Activated CD4-positive, alpha-beta T cell treated with anti-CD3 and anti-CD28 coated beads, Interleukin-2, amount 10 ng/mL, durations not matched to agents 24 days and 14 days (primary cell): Measurements from ENCODE around the gene RIMOC1. TPM values are rescaled to one million over a fixed set of nuclear protein-coding genes. Genes with fewer than 3 reads are reported as not detected.

Experiments used
- DNase-seq: peaks from one replicate; pipeline ENCODE4 v3.0.0; 2022
- H3K27ac Mint-ChIP-seq: one replicate; pipeline ENCODE4 v1.8.0; 2022; ENCODE audit warnings: mild to moderate bottlenecking, mixed read lengths
- H3K27me3 Mint-ChIP-seq: one replicate; pipeline ENCODE4 v1.8.0; 2022; ENCODE audit warnings: mixed read lengths
- H3K36me3 Mint-ChIP-seq: one replicate; pipeline ENCODE4 v1.8.0; 2022; ENCODE audit warnings: low read depth, mild to moderate bottlenecking, mixed read lengths
- H3K4me1 Mint-ChIP-seq: one replicate; pipeline ENCODE4 v1.8.0; 2021; ENCODE audit warnings: mixed read lengths
- H3K4me3 Mint-ChIP-seq: one replicate; pipeline ENCODE4 v1.8.0; 2022; ENCODE audit warnings: mild to moderate bottlenecking, moderate library complexity, mixed read lengths
- H3K9me3 Mint-ChIP-seq: one replicate; pipeline ENCODE4 v1.8.0; 2021; ENCODE audit warnings: mixed read lengths
- intact Hi-C: fragments of 100-400 bp; cut with micrococcal nuclease; formaldehyde crosslinking; loops from one replicate; pipeline ENCODE4 v1.15.1; 2023
- total RNA-seq: library from RNA; stranded (reverse); gene quantifications from 2 replicates; pipeline ENCODE4 v1.2.3, GENCODE V29; 2022

Gene RIMOC1
- 29.6 and 31.7 TPM in 2 replicates for total RNA-seq

GRCh38 chr5:41903892-41904799 lies at the start of gene RIMOC1:
Gene RIMOC1, plus strand, starts transcription at chr5:41904344. Its CDS starts 24 bp downstream, at chr5:41904368.
- H3K36me3 Mint-ChIP-seq, result peaks cover 17% of the 10 kb centered on the region
- peaks cover 9% of the 10 kb centered on the region for H3K27me3 Mint-ChIP-seq
- DNase-seq, result peak; percentile 100
- intact Hi-C loops, result loop anchor here (1.0 to 10.0 kb wide), 5 partner anchors 21 to 1149 kb away; partner anchors contain the start of genes FBXO4, OXCT1, RPL37 and TTC33
- peak within 1 kb of the TSS; percentile 92 for H3K4me3 Mint-ChIP-seq
- H3K9me3 Mint-ChIP-seq, result peaks cover 3% of the 10 kb centered on the region
- peaks cover 43% of the 10 kb centered on the region for H3K4me1 Mint-ChIP-seq
- peak within 1 kb of the TSS; percentile 96 for H3K27ac Mint-ChIP-seq

- peaks cover 12% of the 10 kb centered on the region for H3K4me1 Mint-ChIP-seq
- peak; percentile 91 for DNase-seq
- H3K27ac Mint-ChIP-seq, result peak overlapping the region; percentile 6
- H3K27me3 Mint-ChIP-seq, result no peaks in the 10 kb centered on the region
- H3K36me3 Mint-ChIP-seq, result peaks cover 42% of the 10 kb centered on the region
- no peak overlapping the region for H3K4me3 Mint-ChIP-seq
- H3K9me3 Mint-ChIP-seq, result no peaks in the 10 kb centered on the region
- intact Hi-C loops, result loop anchor here (1.0 to 10.0 kb wide), 7 partner anchors 13 to 908 kb away; partner anchors contain the start of genes FBXO4, OXCT1 and RIMOC1
These were observed 47.3 kb upstream of the RIMOC1 start for GRCh38 chr5:41856644-41857491.

- intact Hi-C loops, result loop anchor here (5.0 to 10.0 kb wide), 3 partner anchors 149 to 907 kb away; no protein-coding TSS in a partner anchor
- Mint-ChIP-seq H3K9me3 (no peaks in the 10 kb centered on the region), H3K27me3 (no peaks in the 10 kb centered on the region), H3K4me3 (no peak overlapping the region), H3K4me1 (peaks cover 11% of the 10 kb centered on the region), H3K27ac (no peak overlapping the region), H3K36me3 (peaks cover 37% of the 10 kb centered on the region)
- no peak for DNase-seq
These were observed 46.2 kb upstream of the RIMOC1 start for GRCh38 chr5:41857989-41858388.

- Mint-ChIP-seq H3K9me3 (no peaks in the 10 kb centered on the region), H3K27me3 (no peaks in the 10 kb centered on the region), H3K36me3 (peaks cover 33% of the 10 kb centered on the region), H3K27ac (peak overlapping the region; percentile 49), H3K4me3 (peak overlapping the region; percentile 13), H3K4me1 (peaks cover 18% of the 10 kb centered on the region)
- DNase-seq, result no peak
- intact Hi-C loops, result loop anchor here (5.0 to 10.0 kb wide), 3 partner anchors 148 to 906 kb away; no protein-coding TSS in a partner anchor
These were observed 45.3 kb upstream of the RIMOC1 start for GRCh38 chr5:41858890-41859289.

GRCh38 chr5:41863871-41864486 lies 40.2 kb upstream of the RIMOC1 start:
- Mint-ChIP-seq H3K4me3 (peak overlapping the region; percentile 27), H3K9me3 (no peaks in the 10 kb centered on the region), H3K4me1 (peaks cover 52% of the 10 kb centered on the region), H3K36me3 (peaks cover 45% of the 10 kb centered on the region), H3K27ac (peak overlapping the region; percentile 48), H3K27me3 (no peaks in the 10 kb centered on the region)
- intact Hi-C loops, result no loop called here
- no peak for DNase-seq

- Mint-ChIP-seq H3K4me1 (peaks cover 48% of the 10 kb centered on the region), H3K9me3 (no peaks in the 10 kb centered on the region), H3K4me3 (peak overlapping the region; percentile 92), H3K27ac (peak overlapping the region; percentile 85), H3K36me3 (peaks cover 23% of the 10 kb centered on the region), H3K27me3 (no peaks in the 10 kb centered on the region)
- DNase-seq, result no peak
- intact Hi-C loops, result no loop called here
These were observed 34.9 kb upstream of the RIMOC1 start for GRCh38 chr5:41869151-41869723.

GRCh38 chr5:41869724-41870626 lies 34.2 kb upstream of the RIMOC1 start, which contains the start of gene OXCT1:
Gene OXCT1, minus strand, starts transcription at chr5:41870425. Its CDS starts 67 bp downstream, at chr5:41870358.
- no peaks in the 10 kb centered on the region for H3K27me3 Mint-ChIP-seq
- H3K36me3 Mint-ChIP-seq, result peaks cover 23% of the 10 kb centered on the region
- peak within 1 kb of the TSS; percentile 92 for H3K4me3 Mint-ChIP-seq
- H3K9me3 Mint-ChIP-seq, result no peaks in the 10 kb centered on the region
- H3K27ac Mint-ChIP-seq, result peak within 1 kb of the TSS; percentile 85
- intact Hi-C loops, result loop anchor here (1.0 to 2.0 kb wide), 4 partner anchors 14 to 55 kb away; partner anchors contain the start of genes FBXO4 and RIMOC1
- peaks cover 48% of the 10 kb centered on the region for H3K4me1 Mint-ChIP-seq
- peak; percentile 98 for DNase-seq

DNA sequence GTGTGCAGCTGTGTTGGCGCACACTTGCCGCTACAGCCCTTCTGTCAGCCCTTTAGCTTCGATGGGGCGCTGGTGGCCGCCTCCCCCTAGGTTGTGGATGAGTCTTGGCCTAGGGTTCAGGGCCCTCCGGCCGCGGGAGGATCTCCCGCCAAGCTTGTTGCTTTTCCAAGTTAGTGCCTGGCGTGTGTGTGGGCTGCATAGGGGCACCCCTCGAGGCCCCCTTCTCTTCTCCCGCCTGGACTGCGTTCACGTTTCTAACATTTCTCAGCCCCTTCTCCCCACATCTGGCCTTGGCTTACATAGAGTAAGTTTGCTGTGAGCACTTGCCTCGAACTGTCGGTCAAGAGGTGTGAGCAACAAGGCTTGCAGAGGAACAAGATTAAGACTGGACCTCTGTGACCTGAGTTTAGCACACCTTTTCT lies 33.5 kb upstream of the RIMOC1 start:
- H3K4me3 Mint-ChIP-seq, result peak overlapping the region; percentile 92
- intact Hi-C loops, result loop anchor here (1.0 to 2.0 kb wide), 4 partner anchors 14 to 55 kb away; partner anchors contain the start of genes FBXO4 and RIMOC1
- H3K27me3 Mint-ChIP-seq, result no peaks in the 10 kb centered on the region
- peaks cover 48% of the 10 kb centered on the region for H3K4me1 Mint-ChIP-seq
- H3K36me3 Mint-ChIP-seq, result peaks cover 23% of the 10 kb centered on the region
- peak overlapping the region; percentile 85 for H3K27ac Mint-ChIP-seq
- no peaks in the 10 kb centered on the region for H3K9me3 Mint-ChIP-seq
- DNase-seq, result no peak

DNA sequence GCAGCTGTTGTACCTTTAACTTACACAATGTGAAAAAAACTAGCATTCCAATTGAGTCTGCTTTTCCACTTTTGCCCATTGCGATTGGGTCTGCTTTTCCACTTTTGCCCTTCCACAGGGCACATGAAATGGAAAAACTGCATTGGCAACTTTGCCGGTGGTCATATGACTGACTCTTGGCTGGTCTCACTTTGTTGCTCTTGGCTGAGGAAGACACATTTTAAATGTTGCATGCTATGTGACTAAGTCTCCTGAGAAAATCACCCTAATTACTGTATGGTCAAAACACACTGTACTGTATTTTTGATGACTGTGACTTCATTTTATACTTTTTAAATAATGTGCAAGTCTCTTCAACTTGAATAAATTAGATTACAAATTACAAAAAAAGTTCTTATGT lies 32.3 kb upstream of the RIMOC1 start:
- Mint-ChIP-seq H3K4me3 (no peak overlapping the region), H3K27me3 (no peaks in the 10 kb centered on the region), H3K9me3 (no peaks in the 10 kb centered on the region), H3K27ac (no peak overlapping the region), H3K4me1 (peaks cover 40% of the 10 kb centered on the region), H3K36me3 (peaks cover 16% of the 10 kb centered on the region)
- intact Hi-C loops, result loop anchor here (2.0 kb wide), 1 partner anchor 21 kb away; no protein-coding TSS in a partner anchor
- DNase-seq, result no peak

DNA sequence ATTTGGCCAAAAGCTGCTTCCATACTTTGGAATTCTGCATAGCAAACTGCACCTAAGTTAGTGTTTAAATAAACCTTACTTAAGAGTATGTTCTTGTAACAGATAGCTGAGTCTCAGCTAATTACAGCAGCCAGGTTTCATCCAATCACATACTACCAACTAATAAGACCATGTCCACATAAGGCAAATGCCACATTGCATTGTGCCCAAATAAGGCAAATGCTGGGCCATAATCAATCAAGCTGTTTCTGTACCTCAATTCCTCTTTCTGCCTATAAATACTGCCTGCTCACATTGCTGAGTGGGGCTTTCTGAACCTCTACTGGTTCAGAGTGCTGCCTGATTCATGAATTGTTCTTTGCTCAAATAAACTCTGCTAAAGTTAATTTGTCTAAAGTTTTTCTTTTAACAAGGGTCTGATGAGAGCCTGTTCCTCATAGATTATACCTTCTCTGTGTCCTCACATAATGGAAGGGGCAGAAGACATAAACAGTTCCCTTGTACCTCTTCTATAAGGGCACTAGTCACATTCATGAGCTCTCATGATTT lies 29.6 kb upstream of the RIMOC1 start:
- peaks cover 2% of the 10 kb centered on the region for H3K27me3 Mint-ChIP-seq
- H3K4me3 Mint-ChIP-seq, result no peak overlapping the region
- no peaks in the 10 kb centered on the region for H3K9me3 Mint-ChIP-seq

DNA sequence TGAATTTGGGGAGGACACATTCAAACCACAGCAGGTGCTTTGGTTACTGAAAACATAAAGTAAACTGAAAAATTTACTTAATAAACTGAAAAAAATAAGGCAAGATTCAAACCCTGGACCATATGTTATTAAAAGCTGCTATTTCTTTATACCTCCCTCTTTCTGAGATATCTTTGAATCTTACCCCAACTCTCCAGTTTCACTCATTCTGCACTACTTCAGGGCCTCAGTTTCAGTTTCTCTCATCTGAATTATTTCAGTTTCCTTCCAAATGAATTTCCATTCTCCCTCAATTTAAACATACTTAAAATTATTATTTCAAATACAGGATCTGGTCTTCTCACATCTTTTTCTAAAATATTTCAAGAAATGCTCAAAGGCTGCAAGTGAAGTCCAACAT lies 29.0 kb upstream of the RIMOC1 start:
- Mint-ChIP-seq H3K36me3 (no peaks in the 10 kb centered on the region), H3K4me1 (peaks cover 21% of the 10 kb centered on the region), H3K27me3 (peaks cover 2% of the 10 kb centered on the region), H3K4me3 (no peak overlapping the region), H3K9me3 (no peaks in the 10 kb centered on the region), H3K27ac (no peak overlapping the region)
- no peak for DNase-seq
- intact Hi-C loops, result no loop called here

More for the DNA sequence above, 29.6 kb upstream of the RIMOC1 start:
- H3K27ac Mint-ChIP-seq, result no peak overlapping the region
- intact Hi-C loops, result no loop called here
- no peak for DNase-seq
- H3K36me3 Mint-ChIP-seq, result no peaks in the 10 kb centered on the region
- peaks cover 21% of the 10 kb centered on the region for H3K4me1 Mint-ChIP-seq

DNA sequence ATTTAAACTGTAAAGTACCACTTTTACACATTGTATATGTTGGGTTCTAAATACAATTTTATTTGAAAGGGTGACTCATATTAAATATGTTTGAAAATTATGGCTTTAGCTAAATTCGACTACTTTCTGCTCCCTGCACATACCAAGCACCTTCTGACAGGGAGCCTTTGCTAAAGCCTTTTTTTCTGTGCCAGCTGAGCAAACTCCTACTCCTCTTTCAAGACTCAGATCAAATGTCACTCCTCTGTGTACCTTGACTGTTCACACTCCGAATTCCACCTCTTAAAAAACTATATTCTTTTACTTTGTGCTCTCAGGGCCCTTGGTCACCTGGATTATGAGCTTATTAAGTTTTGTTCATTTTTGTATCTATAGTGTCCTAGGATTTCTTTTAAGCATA lies 27.5 kb upstream of the RIMOC1 start:
- DNase-seq, result no peak
- H3K4me3 Mint-ChIP-seq, result no peak overlapping the region
- peaks cover 14% of the 10 kb centered on the region for H3K4me1 Mint-ChIP-seq
- no peaks in the 10 kb centered on the region for H3K36me3 Mint-ChIP-seq
- no peak overlapping the region for H3K27ac Mint-ChIP-seq
- H3K27me3 Mint-ChIP-seq, result peaks cover 2% of the 10 kb centered on the region
- intact Hi-C loops, result no loop called here
- no peaks in the 10 kb centered on the region for H3K9me3 Mint-ChIP-seq
